ENCODE data around the gene WNK1.
"Not testable (repeated sequence)": the region's sequence is repeated elsewhere in the genome, so short reads cannot be mapped to it uniquely, and the experiment has no call there.

WNK1 gene

GRCh38 chr12:779745-780734, 27.7 kb downstream of the WNK1 start:
- peak; percentile 16 to 67 (median 44) for DNase-seq

GRCh38 chr12:780750-781379, 28.5 kb downstream of the WNK1 start:
- DNase-seq, result no peak

GRCh38 chr12:785706-786105, 33.3 kb downstream of the WNK1 start:
- no peak for DNase-seq

GRCh38 chr12:788288-788687, 35.9 kb downstream of the WNK1 start:
- no peak for DNase-seq

- DNase-seq, result not testable (repeated sequence)
These were observed 36.4 kb downstream of the WNK1 start for GRCh38 chr12:788762-789161.

- DNase-seq, result peak; percentile 14 to 50 (median 34)
These were observed 37.6 kb downstream of the WNK1 start for GRCh38 chr12:789852-790563.

- DNase-seq, result no peak
These were observed 38.2 kb downstream of the WNK1 start for GRCh38 chr12:790608-791007.

GRCh38 chr12:793037-793436, 40.7 kb downstream of the WNK1 start:
- DNase-seq, result no peak

GRCh38 chr12:793711-794110, 41.3 kb downstream of the WNK1 start:
- DNase-seq, result peak in 2 of 4 experiments; percentile 42 to 48

GRCh38 chr12:795305-795704, 42.9 kb downstream of the WNK1 start:
- no peak for DNase-seq

GRCh38 chr12:800401-800800, 48.0 kb downstream of the WNK1 start:
- peak in 3 of 4 experiments; percentile 9 to 53 (median 46) for DNase-seq

- DNase-seq, result no peak
These were observed 50.1 kb downstream of the WNK1 start for GRCh38 chr12:802242-803120.

GRCh38 chr12:805022-805632, 52.7 kb downstream of the WNK1 start:
- peak; percentile 53 to 82 (median 71) for DNase-seq

- DNase-seq, result no peak
These were observed 53.9 kb downstream of the WNK1 start for GRCh38 chr12:806200-806791.

GRCh38 chr12:807041-807735, 54.8 kb downstream of the WNK1 start:
- peak; percentile 44 to 81 (median 66) for DNase-seq

GRCh38 chr12:810116-810515, 57.7 kb downstream of the WNK1 start:
- DNase-seq, result no peak

- peak in 1 of 4 experiments; percentile 19 for DNase-seq
These were observed 58.5 kb downstream of the WNK1 start for GRCh38 chr12:810671-811415.

- DNase-seq, result no peak
These were observed 60.6 kb downstream of the WNK1 start for GRCh38 chr12:812950-813349.

GRCh38 chr12:817456-817855, 65.1 kb downstream of the WNK1 start:
- not testable (repeated sequence) for DNase-seq
